HPDE6-E6E7 (cell line): Measurements from ENCODE around the gene HSBP1L1.
"Not testable (repeated sequence)": the region's sequence is repeated elsewhere in the genome, so short reads cannot be mapped to it uniquely, and the experiment has no call there.

ENCODE experiments used
- DNase-seq: peaks from one replicate; pipeline ENCODE4 v3.0.0; 2011; ENCODE audit warnings: missing footprints; ENCODE audit errors: extremely low spot score

HSBP1L1 gene

GRCh38 chr18:79986726-79987125 lies 22.3 kb downstream of the HSBP1L1 start:
- no peak for DNase-seq

- DNase-seq, result no peak
Observed at GRCh38 chr18:79987566-79987965, 23.1 kb downstream of the HSBP1L1 start.

GRCh38 chr18:79988071-79988450 lies 23.6 kb downstream of the HSBP1L1 start:
- DNase-seq, result peak; percentile 58

- peak; percentile 69 for DNase-seq
Observed at GRCh38 chr18:79988451-79989194, 24.2 kb downstream of the HSBP1L1 start, which contains the start of gene TXNL4A. Gene TXNL4A, minus strand, starts transcription at chr18:79988563. Its CDS starts 171 bp downstream, at chr18:79988392.

GRCh38 chr18:79989195-79989497 lies 24.7 kb downstream of the HSBP1L1 start:
- no peak for DNase-seq

- no peak for DNase-seq
Observed at GRCh38 chr18:79991494-79991893, 27.1 kb downstream of the HSBP1L1 start.

GRCh38 chr18:79999701-80000100 lies 35.3 kb downstream of the HSBP1L1 start:
- not testable (repeated sequence) for DNase-seq

- no peak for DNase-seq
Observed at GRCh38 chr18:80000877-80001276, 36.4 kb downstream of the HSBP1L1 start.

GRCh38 chr18:80002468-80002867 lies 38.0 kb downstream of the HSBP1L1 start:
- DNase-seq, result no peak

- no peak for DNase-seq
Observed at GRCh38 chr18:80004600-80005342, 40.3 kb downstream of the HSBP1L1 start.

- DNase-seq, result no peak
Observed at GRCh38 chr18:80006724-80007123, 42.3 kb downstream of the HSBP1L1 start.

GRCh38 chr18:80009661-80010550 lies 45.5 kb downstream of the HSBP1L1 start:
- DNase-seq, result peak; percentile 87

GRCh38 chr18:80010551-80010906 lies 46.1 kb downstream of the HSBP1L1 start:
- DNase-seq, result no peak

- not testable (repeated sequence) for DNase-seq
Observed at GRCh38 chr18:80011496-80012137, 47.2 kb downstream of the HSBP1L1 start.

- no peak for DNase-seq
Observed at GRCh38 chr18:80012714-80013113, 48.3 kb downstream of the HSBP1L1 start.
